GM12878 (cell line): ENCODE results near the gene XPO6. TPM values are rescaled to one million over a fixed set of nuclear protein-coding genes. Genes with fewer than 3 reads are reported as not detected.
A peak's percentile ranks its signal among the peaks of the same experiment; 100 is the strongest.

Experiments
- ATAC-seq: fragments of 200-7000 bp; cut with Tn5 transposase; 3 replicates; pipeline ENCODE4 v1.9.1; 2020; ENCODE audit warnings: mild to moderate bottlenecking, moderate library complexity
- BruUV-seq: library from RNA; stranded (reverse); fragments of 400-500 nt; replicated peaks from 2 replicates; lab custom pipeline; 2021; lab: Mats Ljungman, UMichigan
- CTCF ChIA-PET: fragments of 300-600 bp; sonication (Branson Sonifier 250); formaldehyde crosslinking; extraction: SDS; loops from one replicate; lab custom pipeline; 2021; ENCODE audit warnings: inconsistent platforms; lab: Yijun Ruan, JAX
- POLR2A ChIA-PET: fragments of 350-600 bp; formaldehyde crosslinking; extraction: SDS; loops from one replicate; lab custom pipeline; 2021; ENCODE audit warnings: inconsistent platforms; lab: Charles Lee
- RAD21 ChIA-PET: fragments of 300-600 bp; sonication (Branson Sonifier 250); formaldehyde crosslinking; loops from one replicate; lab custom pipeline; 2023; ENCODE audit warnings: antibody characterized with exemption; ENCODE audit not compliant: unreplicated experiment; lab: Charles Lee
- SMC1A ChIA-PET: fragments of 300-600 bp; sonication (Branson Sonifier 250); formaldehyde crosslinking; loops from one replicate; lab custom pipeline; 2023; ENCODE audit not compliant: unreplicated experiment, uncharacterized antibody; lab: Charles Lee
- DNase-seq: peaks from one replicate; pipeline ENCODE4 v3.0.0-alpha.2; 2011; ENCODE audit warnings: low read depth, low spot score
- FAIRE-seq: peaks from 3 replicates; lab custom pipeline; 2011; peaks lifted over from hg19 to GRCh38; lab: Jason Lieb, UNC
- H2AFZ ChIP-seq: 2 replicates; pipeline ENCODE4 v1.6.0; 2011; ENCODE audit warnings: low read depth, low read length, control low read depth; ENCODE audit not compliant: control insufficient read depth
- H3K27ac ChIP-seq: 2 replicates; pipeline ENCODE4 v1.5.1; 2011; ENCODE audit warnings: control low read depth; ENCODE audit not compliant: control insufficient read depth, insufficient read depth
- H3K27me3 ChIP-seq, 2 experiments: replicated peaks in 1 of 2; 2 replicates each; pipeline versions ENCODE4 v1.6.0 to v1.6.1; 2011; ENCODE audit warnings: low read length in 1 of 2; ENCODE audit not compliant: control insufficient read depth in 2 of 2, insufficient read depth in 2 of 2
- H3K36me3 ChIP-seq, 2 experiments: 2 replicates each; pipeline ENCODE4 v1.5.1; 2011; ENCODE audit warnings: low read length in 1 of 2; ENCODE audit not compliant: control insufficient read depth in 2 of 2, insufficient read depth in 2 of 2
- H3K4me1 ChIP-seq: 2 replicates; pipeline ENCODE4 v1.6.1; 2011; ENCODE audit warnings: mild to moderate bottlenecking, low read length, moderate library complexity, mixed read lengths; ENCODE audit not compliant: control insufficient read depth, insufficient read depth
- H3K4me2 ChIP-seq: 2 replicates; pipeline ENCODE4 v1.6.0; 2011; ENCODE audit warnings: control low read depth; ENCODE audit not compliant: control insufficient read depth, insufficient read depth
- H3K4me3 ChIP-seq: fragments of 200-600 bp; sonication (generic); 2 replicates; pipeline ENCODE4 v1.5.1; 2016
- H3K79me2 ChIP-seq: 2 replicates; pipeline ENCODE4 v1.6.0; 2011; ENCODE audit warnings: low read length; ENCODE audit not compliant: control insufficient read depth, insufficient read depth
- H3K9ac ChIP-seq: 2 replicates; pipeline ENCODE4 v1.8.0; 2011; ENCODE audit warnings: low read length, control low read depth, mixed read lengths; ENCODE audit not compliant: control insufficient read depth, insufficient read depth
- H3K9me3 ChIP-seq: replicated peaks from 3 replicates; pipeline ENCODE4 v1.5.1; 2011; ENCODE audit warnings: mild to moderate bottlenecking, low read length; ENCODE audit not compliant: control insufficient read depth, insufficient read depth
- H4K20me1 ChIP-seq: 2 replicates; pipeline ENCODE4 v1.6.0; 2011; ENCODE audit not compliant: control insufficient read depth, insufficient read depth
- ATF2 ChIP-seq: IDR thresholded peaks from 2 replicates; pipeline ENCODE4 v1.6.1; 2012; ENCODE audit warnings: low read length, inconsistent platforms
- CBFB ChIP-seq: IDR thresholded peaks from 2 replicates; pipeline ENCODE4 v1.6.1; 2016; ENCODE audit warnings: antibody characterized with exemption, low read depth
- CUX1 ChIP-seq: IDR thresholded peaks from 2 replicates; pipeline ENCODE4 v1.6.1; 2012; ENCODE audit warnings: improper control_type of control experiment, low read depth, low read length; ENCODE audit not compliant: insufficient replicate concordance
- ETV6 ChIP-seq, 2 experiments: fragments of 450-650 bp in 1 of 2; IDR thresholded peaks in 1 of 2; conservative IDR thresholded peaks in 1 of 2; 2 replicates each; pipeline ENCODE4 v1.6.1; 2014; ENCODE audit warnings: antibody characterized with exemption in 1 of 2, borderline replicate concordance in 1 of 2, low read depth in 1 of 2, mild to moderate bottlenecking in 1 of 2, moderate library complexity in 1 of 2
- IKZF2 ChIP-seq, 2 experiments: fragments of 450-650 bp; IDR thresholded peaks; 2 replicates each; pipeline ENCODE4 v1.6.1; 2017; ENCODE audit warnings: mild to moderate bottlenecking in 2 of 2, moderate library complexity in 2 of 2
- POLR2A ChIP-seq: IDR thresholded peaks from 2 replicates; pipeline ENCODE4 v1.6.1; 2011; ENCODE audit warnings: low read depth, mild to moderate bottlenecking, low read length
- SUZ12 ChIP-seq: fragments of 200-600 bp; sonication (generic); IDR thresholded peaks from one replicate; pipeline ENCODE4 v1.6.1; 2018; ENCODE audit warnings: antibody characterized with exemption, mild to moderate bottlenecking; ENCODE audit not compliant: unreplicated experiment
- TAF1 ChIP-seq: IDR thresholded peaks from 2 replicates; pipeline ENCODE4 v1.6.1; 2011; ENCODE audit warnings: mild to moderate bottlenecking, low read depth, low read length, borderline replicate concordance
- YY1 ChIP-seq: IDR thresholded peaks from 2 replicates; pipeline ENCODE4 v1.6.1; 2011; ENCODE audit warnings: low read depth, mild to moderate bottlenecking, low read length
- WGBS: methylation state at CpG from one replicate; pipeline ENCODE4 v1.1.6; 2016; ENCODE audit warnings: low lambda C conversion rate; ENCODE audit not compliant: insufficient replicate concordance, insufficient coverage; ENCODE audit errors: missing lambda C conversion rate; 5-methylcytosine and 5-hydroxymethylcytosine counted together
- in situ Hi-C: fragments of 300-500 bp; cut with MboI; formaldehyde crosslinking; loops from 9 replicates; pipeline ENCODE4 v1.14.3; 2018; ENCODE audit warnings: mixed read lengths
- intact Hi-C: fragments of 100-400 bp; cut with micrococcal nuclease; formaldehyde crosslinking; loops from one replicate; pipeline ENCODE4 v1.14.2; 2022; ENCODE audit not compliant: unreplicated experiment
- polyA plus RNA-seq, 11 experiments: library from polyadenylated mRNA; depleted of rRNA in 4 of 11; unstranded in 6 of 11; stranded (reverse) in 5 of 11; fragments of >200 nt; fragmentation: Nextera tagmentation in 4 of 11; fragmentation: Illumina TruSeq in 1 of 11; extraction: Ambion mirVana in 4 of 11; extraction: Trizol in 1 of 11; gene quantifications; 1 replicate in 1 of 11; 2 replicates in 10 of 11; pipeline versions ENCODE4 v1.2.1 to v1.2.3, GENCODE V29; 2011 to 2016; ENCODE audit warnings: inconsistent platforms in 2 of 11, missing spikeins in 2 of 11, low read depth in 1 of 11
- total RNA-seq, 4 experiments: library from RNA; depleted of rRNA in 3 of 4; stranded (reverse); fragments of >200 nt in 3 of 4; fragmentation: Illumina TruSeq in 1 of 4; extraction: Trizol in 1 of 4; gene quantifications; 2 replicates each; pipeline versions ENCODE4 v1.2.1 to v1.2.3, GENCODE V29; 2013 to 2021

Gene XPO6
- total and polyA plus RNA-seq, 10 of the 15 experiments (the other 5 are each of a cell fraction or from before 2014, with no cell fraction given): 9.9 to 246 (median 110) TPM

- ChIA-PET RAD21 (no interaction called here), SMC1A (no interaction called here), CTCF (no interaction called here), POLR2A (no interaction called here)
- Histone ChIP-seq H3K27me3 (no peaks in the 10 kb centered on the region), H3K36me3 (peaks cover 29% of the 10 kb centered on the region in 2 experiments), H3K4me1 (no peaks in the 10 kb centered on the region), H3K4me2 (no peak overlapping the region), H4K20me1 (no peaks in the 10 kb centered on the region), H3K4me3 (no peak overlapping the region), H3K9me3 (no peaks in the 10 kb centered on the region), H2AFZ (no peak overlapping the region), H3K79me2 (no peaks in the 10 kb centered on the region), H3K9ac (no peak overlapping the region), H3K27ac (no peak overlapping the region)
- no peak for FAIRE-seq
- no peak for DNase-seq
- no TSS peak for BruUV-seq
- ATAC-seq: no peak
- intact Hi-C loops: no loop called here
- in situ Hi-C loops: no loop called here
- WGBS: 79% methylated on average over 17 of the region's 17 CpGs
- TF ChIP-seq POLR2A: 0 out of 2 replicates have a peak, but pooled peaks have one; percentile 25
- TF ChIP-seq CBFB: no peak
- TF ChIP-seq SUZ12: no peak
- no peak for TF ChIP-seq TAF1
Observed at GRCh38 chr16:28096983-28097899, 114.5 kb downstream of the XPO6 start.

GRCh38 chr16:28093385-28093725 lies 118.4 kb downstream of the XPO6 start:
- Histone ChIP-seq H3K36me3 (peaks cover 2 to 10% of the 10 kb centered on the region in 2 experiments; a peak in 3 of 4 replicates), H3K9ac (no peak overlapping the region), H3K79me2 (no peaks in the 10 kb centered on the region), H3K27me3 (no peaks in the 10 kb centered on the region), H2AFZ (no peak overlapping the region), H3K4me2 (no peak overlapping the region), H3K27ac (no peak overlapping the region), H4K20me1 (no peaks in the 10 kb centered on the region), H3K9me3 (no peaks in the 10 kb centered on the region), H3K4me3 (no peak overlapping the region), H3K4me1 (no peaks in the 10 kb centered on the region)
- CTCF ChIA-PET: interaction anchor here (0.9 kb wide), 1 partner anchor 453 kb away, joined by 4 read pairs; no protein-coding TSS in a partner anchor
- no peak for FAIRE-seq
- BruUV-seq: no TSS peak
- WGBS: 82% methylated on average over 5 of the region's 5 CpGs
- POLR2A ChIA-PET: no interaction called here
- no peak for DNase-seq
- SMC1A ChIA-PET: no interaction called here
- in situ Hi-C loops: no loop called here
- ATAC-seq: no peak
- intact Hi-C loops: no loop called here
- RAD21 ChIA-PET: no interaction called here
- TF ChIP-seq IKZF2 (IDR thresholded peaks at IDR 0.05) (no peak), YY1 (no peak), ATF2 (no peak), CUX1 (no peak), CBFB (no peak), ETV6 (conservative IDR thresholded peaks at IDR 0.05 in 1 of 2, IDR thresholded peaks at IDR 0.05 in 1 of 2; ENCODE audit: borderline replicate concordance in 1 of 2, low read depth in 1 of 2) (no peak)
